Dermis microvascular lymphatic vessel endothelial cell (primary cell): Measurements from ENCODE around the gene IFNA17. TPM values are rescaled to one million over a fixed set of nuclear protein-coding genes. Genes with fewer than 3 reads are reported as not detected.
A peak's percentile ranks its signal among the peaks of the same experiment; 100 is the strongest.
"Not testable (repeated sequence)": the region's sequence is repeated elsewhere in the genome, so short reads cannot be mapped to it uniquely, and the experiment has no call there.

Experiments used
- DNase-seq, 2 donors: peaks; one replicate each; pipeline versions ENCODE4 v3.0.0 to v3.0.0-alpha.2; 2010; ENCODE audit warnings: low read depth in 2 of 2
- total RNA-seq: library from RNA; depleted of rRNA; stranded (reverse); fragments of >200 nt; gene quantifications from 2 replicates; pipeline ENCODE4 v1.2.1, GENCODE V29; 2014

IFNA17 gene
- total RNA-seq, 1 donor from 2014 or later = not detected

DNA sequence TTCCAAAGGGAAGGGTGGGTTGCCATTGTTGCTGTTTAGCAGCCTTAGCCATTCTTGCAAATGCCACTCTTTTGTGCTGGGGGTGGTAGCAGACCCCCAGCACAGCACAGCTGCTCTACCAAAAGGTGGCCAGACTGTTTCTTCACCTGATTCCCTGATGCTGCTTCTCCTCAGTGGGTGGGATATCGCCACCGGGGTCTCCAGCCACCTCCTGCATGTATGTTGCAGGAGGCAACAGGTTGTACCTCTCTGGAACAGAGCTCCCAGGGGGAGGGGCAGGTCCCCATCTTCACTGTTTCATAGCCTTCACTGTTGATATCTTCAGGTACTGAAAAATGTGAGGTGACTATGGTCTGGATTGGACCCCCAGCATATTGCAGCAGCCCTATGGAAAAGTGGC, 17.2 kb downstream of the IFNA17 start:
- DNase-seq = not testable (repeated sequence)

DNA sequence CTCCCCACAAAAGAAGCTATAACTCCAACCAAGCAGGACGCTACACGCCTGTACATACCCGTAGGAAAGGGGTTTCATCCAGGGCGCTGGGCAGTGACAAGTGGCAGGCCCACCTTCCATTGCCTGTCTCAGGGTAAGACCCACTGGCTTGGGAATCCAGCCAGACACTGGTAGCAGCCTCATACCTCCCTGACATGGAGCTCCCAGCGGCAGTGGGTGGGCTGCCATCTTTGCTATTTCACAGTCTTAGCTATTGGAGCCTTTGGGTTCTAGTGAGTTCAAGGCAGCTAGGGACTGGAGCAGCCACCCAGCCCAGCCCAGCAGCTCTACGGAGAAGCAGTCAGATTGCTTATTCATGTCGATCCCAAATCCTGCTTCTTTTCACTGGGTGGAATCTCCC, 17.7 kb downstream of the IFNA17 start:
- DNase-seq = no peak

DNA sequence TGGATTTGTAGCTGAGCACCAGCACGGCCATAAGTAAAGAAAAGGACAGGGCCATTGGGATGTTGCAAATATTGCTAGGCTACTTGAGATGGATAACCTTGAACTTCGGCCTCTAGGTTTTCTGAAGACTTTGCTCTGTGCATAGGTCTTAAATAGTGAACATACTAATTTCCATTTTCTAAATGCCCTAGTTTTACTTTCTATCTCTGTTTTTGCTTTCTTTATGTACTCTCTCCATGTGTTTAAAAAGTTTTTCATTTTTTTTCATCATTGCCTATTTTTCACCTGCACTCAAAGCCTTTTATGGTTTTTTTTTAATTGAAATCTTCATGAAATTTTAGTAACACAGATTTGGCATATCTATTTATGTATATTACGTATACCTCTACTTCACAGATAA, 21.0 kb downstream of the IFNA17 start, which contains the start of gene IFNA10:
Gene IFNA10 (minus strand): TSS at position 101 of the 400 bp plus-strand sequence. CDS start 46 bp downstream, at position 55.
- not testable (repeated sequence) for DNase-seq

DNA sequence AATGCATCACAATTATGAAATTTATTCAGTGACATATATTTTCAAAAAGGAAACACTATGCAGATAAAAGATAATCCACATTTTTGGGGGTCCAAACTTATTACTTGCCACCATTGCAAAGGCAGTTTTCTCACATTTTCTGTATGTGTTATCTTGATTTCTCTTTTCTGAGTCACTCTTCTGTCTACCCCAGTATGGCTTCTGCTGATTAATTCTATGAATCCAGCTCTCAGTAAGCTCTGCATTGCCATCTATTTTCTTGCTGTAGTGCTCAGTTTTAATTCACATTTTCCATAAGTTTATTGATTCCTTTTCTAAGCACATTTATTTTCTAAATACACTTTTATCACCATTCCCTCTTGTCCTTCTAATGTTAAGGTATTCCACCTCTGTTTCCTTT, 22.8 kb downstream of the IFNA17 start:
- DNase-seq = no peak

DNA sequence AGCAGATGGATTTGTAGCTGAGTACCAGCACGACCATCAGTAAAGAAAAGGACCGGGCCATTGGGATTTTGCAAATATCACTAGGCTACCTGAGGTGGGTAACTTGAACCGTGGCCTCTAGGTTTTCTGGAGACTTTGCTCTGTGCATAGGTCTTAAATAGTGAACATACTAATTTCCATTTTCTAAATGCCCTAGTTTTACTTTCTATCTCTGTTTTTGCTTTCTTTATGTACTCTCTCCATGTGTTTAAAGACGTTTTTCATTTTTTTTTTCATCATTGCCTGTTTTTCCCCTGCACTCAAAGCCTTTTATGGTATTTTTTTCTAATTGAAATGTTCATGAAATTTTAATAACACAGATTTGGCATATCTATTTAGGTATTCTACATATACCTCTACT, 25.9 kb downstream of the IFNA17 start, which contains the start of gene IFNA7:
Gene IFNA7 (minus strand): TSS at position 101 of the 400 bp plus-strand sequence. CDS start 40 bp downstream, at position 61.
- not testable (repeated sequence) for DNase-seq

DNA sequence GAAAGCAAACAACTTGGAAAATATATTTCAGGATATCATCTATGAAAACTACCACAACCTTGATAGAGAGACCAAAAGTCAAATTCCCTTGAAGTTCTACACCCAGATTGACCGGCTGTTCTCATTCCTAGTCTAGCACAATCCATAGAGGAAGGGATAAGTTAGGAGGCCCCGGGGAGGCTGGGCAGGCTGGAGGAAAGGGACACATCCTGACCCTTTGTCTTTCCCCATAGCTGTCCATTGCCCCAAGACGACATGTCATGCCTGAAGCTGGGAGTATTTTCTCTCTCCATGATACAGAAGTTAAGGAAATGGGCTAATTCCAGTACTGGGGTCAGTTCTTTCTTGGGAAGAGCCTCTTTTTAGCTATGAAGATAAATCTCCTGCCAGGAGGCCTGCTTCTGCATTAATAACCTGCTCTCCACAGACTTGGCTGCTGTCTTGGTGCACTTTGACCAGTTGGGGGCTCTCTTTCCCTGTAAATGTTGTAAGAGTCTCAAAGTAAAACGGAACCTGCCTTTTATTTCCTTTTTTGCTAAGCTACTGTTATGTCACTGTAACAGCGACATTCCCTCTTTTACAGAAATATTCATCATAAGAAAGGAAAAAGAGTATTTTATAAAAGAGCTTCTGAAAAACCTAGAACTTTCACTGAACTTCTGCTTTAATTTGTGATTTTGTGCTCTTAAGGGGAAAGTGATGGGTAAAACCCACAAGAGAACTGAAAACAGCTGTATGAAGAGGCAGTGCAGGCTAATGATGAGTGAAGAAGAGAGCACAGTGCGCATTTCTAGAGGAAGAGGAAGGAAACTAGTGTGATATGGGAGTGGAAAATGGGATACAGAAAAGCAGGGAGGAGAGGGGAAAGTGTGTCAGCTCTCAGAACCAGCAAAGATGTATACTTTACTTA, 32.9 kb downstream of the IFNA17 start:
- DNase-seq = peak in 1 of 2 donors; percentile 7

DNA sequence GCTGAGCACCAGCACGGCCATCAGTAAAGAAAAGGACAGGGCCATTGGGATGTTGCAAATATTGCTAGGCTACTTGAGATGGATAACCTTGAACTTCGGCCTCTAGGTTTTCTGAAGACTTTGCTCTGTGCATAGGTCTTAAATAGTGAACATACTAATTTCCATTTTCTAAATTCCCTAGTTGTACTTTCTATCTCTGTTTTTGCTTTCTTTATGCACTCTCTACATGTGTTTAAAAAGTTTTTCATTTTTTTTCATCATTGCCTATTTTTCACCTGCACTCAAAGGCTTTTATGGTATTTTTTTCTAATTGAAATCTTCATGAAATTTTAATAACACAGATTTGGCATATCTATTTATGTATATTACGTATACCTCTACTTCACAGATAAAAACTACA, 40.5 kb downstream of the IFNA17 start, which contains the start of gene IFNA4:
Gene IFNA4 (minus strand): TSS at position 101 of the 400 bp plus-strand sequence. CDS start 56 bp downstream, at position 45.
- not testable (repeated sequence) for DNase-seq

DNA sequence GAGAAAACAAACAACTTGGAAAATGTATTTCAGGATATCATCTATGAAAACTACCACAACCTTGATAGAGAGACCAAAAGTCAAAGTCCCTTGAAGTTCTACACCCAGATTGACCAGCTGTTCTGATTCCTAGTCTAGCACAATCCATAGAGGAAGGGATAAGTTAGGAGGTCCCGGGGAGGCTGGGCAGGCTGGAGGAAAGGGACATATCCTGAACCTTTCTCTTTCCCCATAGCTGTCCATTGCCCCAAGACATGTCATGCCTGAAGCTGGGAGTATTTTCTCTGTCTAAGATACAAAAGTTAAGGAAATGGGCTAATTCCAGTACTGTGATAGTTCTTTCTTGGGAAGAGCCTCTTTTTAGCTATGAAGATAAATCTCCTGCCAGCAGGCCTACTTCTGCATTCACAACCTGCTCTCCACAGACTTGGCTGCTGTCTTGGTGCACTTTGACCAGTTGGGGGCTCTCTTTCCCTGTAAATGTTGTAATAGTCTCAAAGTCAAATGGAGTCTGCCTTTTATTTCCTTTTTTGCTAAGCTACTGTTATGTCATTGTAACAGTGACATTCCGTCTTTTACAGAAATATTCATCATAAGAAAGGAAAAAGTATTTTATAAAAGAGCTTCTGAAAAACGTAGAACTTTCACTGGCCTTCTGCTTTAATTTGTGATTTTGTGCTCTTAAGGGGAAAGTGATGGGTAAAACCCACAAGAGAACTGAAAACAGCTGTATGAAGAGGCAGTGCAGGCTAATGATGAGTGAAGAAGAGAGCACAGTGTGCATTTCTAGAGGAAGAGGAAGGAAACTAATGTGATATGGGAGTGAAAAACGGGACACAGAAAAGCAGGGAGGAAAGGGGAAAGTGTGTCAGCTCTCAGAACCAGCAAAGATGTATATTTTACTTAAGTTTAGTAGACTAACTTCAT, 44.9 kb downstream of the IFNA17 start:
- not testable (repeated sequence) for DNase-seq

Other genes starting within 250 kb of the IFNA17 start
- gene HACD4, start 196.6 kb downstream of the IFNA17 start, total RNA-seq = 0.25 and 0.26 TPM in 2 replicates
- gene IFNB1, start 150.3 kb downstream of the IFNA17 start, total RNA-seq = not detected in 2 replicates
- gene IFNW1, start 86.4 kb downstream of the IFNA17 start, total RNA-seq = not detected in 2 replicates
- not detected in 2 replicates for gene IFNA21, start 61.6 kb downstream of the IFNA17 start, total RNA-seq
- not detected in 2 replicates for gene IFNA4, start 40.6 kb downstream of the IFNA17 start, total RNA-seq
- not detected in 2 replicates for gene IFNA7, start 26.0 kb downstream of the IFNA17 start, total RNA-seq
- gene IFNA10, start 21.1 kb downstream of the IFNA17 start, total RNA-seq = not detected in 2 replicates
- gene IFNA16, start 10.9 kb downstream of the IFNA17 start, total RNA-seq = not detected in 2 replicates
- gene IFNA14, start 11.8 kb upstream of the IFNA17 start, total RNA-seq = not detected in 2 replicates
- not detected in 2 replicates for gene IFNA5, start 77.1 kb upstream of the IFNA17 start, total RNA-seq
- gene KLHL9, start 107.2 kb upstream of the IFNA17 start, total RNA-seq = 26.8 and 36.4 TPM in 2 replicates
- gene IFNA6, start 122.7 kb upstream of the IFNA17 start, total RNA-seq = not detected in 2 replicates
- not detected in 2 replicates for gene IFNA13, start 139.8 kb upstream of the IFNA17 start, total RNA-seq
- gene IFNA2, start 157.2 kb upstream of the IFNA17 start, total RNA-seq = not detected in 2 replicates
- gene IFNA8, start 180.9 kb upstream of the IFNA17 start, total RNA-seq = not detected in 2 replicates
- not detected in 2 replicates for gene IFNA1, start 212.2 kb upstream of the IFNA17 start, total RNA-seq